Mucosa of rectum (tissue), 2 donors: ENCODE measurements around the gene C1orf226.
"Not testable (repeated sequence)": the region's sequence is repeated elsewhere in the genome, so short reads cannot be mapped to it uniquely, and the experiment has no call there.

Source experiments
- H3K27ac ChIP-seq, 2 donors: one replicate each; pipeline ENCODE4 v1.7.0; 2013; ENCODE audit warnings: inconsistent platforms in 2 of 2, low read depth in 2 of 2, low read length in 2 of 2
- H3K27me3 ChIP-seq, 2 donors: one replicate each; pipeline ENCODE4 v1.7.0; 2013; ENCODE audit warnings: low read length in 2 of 2; ENCODE audit not compliant: control insufficient read depth in 2 of 2, insufficient read depth in 2 of 2
- H3K36me3 ChIP-seq, 2 donors: one replicate each; pipeline ENCODE4 v1.7.0; 2013; ENCODE audit warnings: low read length in 2 of 2; ENCODE audit not compliant: control insufficient read depth in 2 of 2, insufficient read depth in 2 of 2
- H3K4me1 ChIP-seq, 2 donors: one replicate each; pipeline ENCODE4 v1.7.0; 2013; ENCODE audit warnings: low read length in 2 of 2, mild to moderate bottlenecking in 1 of 2; ENCODE audit not compliant: control insufficient read depth in 2 of 2, insufficient read depth in 2 of 2
- H3K4me3 ChIP-seq, 2 donors: one replicate each; pipeline ENCODE4 v1.7.0; 2013; ENCODE audit warnings: low read length in 2 of 2
- H3K9ac ChIP-seq, 2 donors: one replicate each; pipeline ENCODE4 v1.7.0; 2013; ENCODE audit warnings: low read length in 2 of 2, low read depth in 1 of 2, mild to moderate bottlenecking in 1 of 2
- H3K9me3 ChIP-seq, 2 donors: one replicate each; pipeline ENCODE4 v1.7.0; 2013; ENCODE audit warnings: low read length in 2 of 2; ENCODE audit not compliant: control insufficient read depth in 2 of 2
- donor health status: healthy.
- donor health status: Normal muscosa, but diverticular disease.

The C1orf226 gene

DNA sequence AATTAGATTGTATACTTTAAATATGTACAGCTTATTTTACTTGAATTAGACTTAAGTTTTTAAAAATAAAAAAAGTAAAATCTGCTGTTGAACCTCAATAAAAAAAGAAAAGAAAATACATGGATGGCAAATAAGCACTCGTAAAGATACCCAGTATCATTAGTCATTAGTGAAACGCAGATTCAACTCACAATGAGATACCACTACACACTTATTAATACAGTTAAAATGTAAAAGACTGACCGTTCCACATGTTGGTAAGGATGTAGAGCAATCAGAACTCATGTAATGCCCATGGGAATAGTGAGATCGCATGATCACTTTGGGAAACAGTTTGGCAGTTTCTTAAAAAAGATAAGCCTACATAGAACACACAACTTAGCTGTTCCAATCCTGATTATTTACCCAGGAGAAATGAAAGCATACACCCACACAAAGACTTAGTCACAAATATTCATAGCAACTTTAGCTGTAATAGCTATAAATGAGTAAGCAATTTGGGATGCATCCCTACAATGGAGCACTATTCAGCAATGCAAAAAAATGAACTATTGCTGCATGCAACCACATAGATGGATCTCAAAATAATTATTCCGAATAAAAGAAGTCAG, 23.1 kb downstream of the C1orf226 start:
- Histone ChIP-seq H3K9me3 (no peaks in the 10 kb centered on the region), H3K9ac (no peak overlapping the region), H3K4me1 (no peaks in the 10 kb centered on the region), H3K36me3 (no peaks in the 10 kb centered on the region), H3K27me3 (no peaks in the 10 kb centered on the region), H3K4me3 (no peak overlapping the region), H3K27ac (no peak overlapping the region)

DNA sequence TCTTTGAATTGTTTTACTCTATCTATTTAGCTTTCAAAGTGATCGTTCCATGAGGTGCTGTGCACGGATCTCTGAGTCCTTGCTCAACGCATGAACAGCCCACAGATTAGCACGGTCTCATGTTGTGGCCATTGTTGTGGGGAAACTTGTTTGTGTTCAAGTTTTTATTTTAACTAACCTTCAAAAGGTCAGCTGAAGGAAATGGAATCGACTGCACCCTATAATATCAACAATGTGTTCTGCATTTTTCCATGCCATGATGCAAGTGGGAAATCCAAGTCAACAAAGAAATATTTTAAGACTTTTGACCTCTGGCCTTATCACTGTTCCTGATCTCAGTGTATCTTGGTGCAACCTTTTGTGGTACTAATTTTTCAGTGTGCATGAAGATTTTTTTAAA, 24.3 kb downstream of the C1orf226 start:
- Histone ChIP-seq H3K36me3 (no peaks in the 10 kb centered on the region), H3K4me3 (no peak overlapping the region), H3K9me3 (no peaks in the 10 kb centered on the region), H3K4me1 (no peaks in the 10 kb centered on the region), H3K9ac (no peak overlapping the region), H3K27ac (no peak overlapping the region), H3K27me3 (no peaks in the 10 kb centered on the region)

DNA sequence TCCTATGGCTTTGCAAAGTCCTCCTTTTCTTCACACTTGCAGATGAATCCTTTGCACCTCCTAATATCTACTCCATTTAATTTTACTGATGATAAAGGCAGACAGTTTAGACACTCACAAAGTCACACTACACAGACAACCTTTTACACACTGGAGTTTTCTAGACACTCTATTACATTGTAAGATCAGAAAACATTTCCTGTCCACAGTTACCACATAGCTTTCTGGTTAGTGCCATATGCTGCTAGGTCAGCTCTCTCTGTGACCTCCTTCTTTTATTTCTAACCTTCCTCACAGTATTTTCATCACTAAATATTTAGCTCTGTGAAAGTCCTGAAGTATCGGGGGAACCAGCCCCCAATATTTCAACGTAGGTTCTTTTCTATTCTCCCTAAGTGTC, 25.3 kb downstream of the C1orf226 start:
- Histone ChIP-seq H3K9me3 (no peaks in the 10 kb centered on the region), H3K9ac (no peak overlapping the region), H3K27me3 (no peaks in the 10 kb centered on the region), H3K4me1 (no peaks in the 10 kb centered on the region), H3K4me3 (no peak overlapping the region), H3K27ac (no peak overlapping the region), H3K36me3 (no peaks in the 10 kb centered on the region)

DNA sequence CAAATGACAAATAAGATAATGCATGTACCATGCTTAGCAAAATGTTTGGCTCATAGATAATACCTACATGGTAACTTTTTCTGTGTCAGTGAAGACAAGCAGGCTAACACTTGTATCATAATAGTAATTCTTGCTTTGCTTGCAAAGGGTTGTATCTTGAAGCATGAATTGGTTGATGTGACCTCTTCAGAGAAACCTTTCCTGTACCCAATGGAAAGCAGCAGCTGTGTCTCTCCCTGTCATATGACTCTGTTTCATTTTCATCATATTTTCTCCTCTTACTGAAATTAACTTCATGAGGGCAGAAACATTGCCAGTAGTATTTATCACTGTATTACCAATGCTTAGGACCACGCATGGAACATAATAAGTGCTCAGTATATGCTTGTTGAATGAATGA, 26.0 kb downstream of the C1orf226 start:
- H3K27ac ChIP-seq = no peak overlapping the region

DNA sequence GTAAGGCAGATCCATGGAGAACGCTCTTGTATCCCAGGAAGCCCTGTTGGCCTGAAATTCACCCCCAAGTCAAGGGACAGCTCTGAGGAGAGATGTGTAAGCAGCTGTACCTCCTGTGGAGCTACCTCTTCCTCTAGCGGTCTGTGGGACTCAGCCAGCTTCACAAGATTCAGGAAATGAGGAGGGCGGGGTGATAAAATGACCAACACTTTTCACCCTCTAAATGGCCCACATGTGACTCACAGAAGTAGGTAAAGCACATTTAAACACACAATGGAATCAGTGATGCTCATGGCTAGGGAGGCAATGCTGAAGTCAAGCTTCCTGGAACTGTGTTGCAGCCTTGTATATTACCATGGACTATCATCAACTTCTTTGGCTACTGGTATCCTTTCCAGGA, 30.5 kb downstream of the C1orf226 start, which contains the start of gene SH2D1B:
Gene SH2D1B (minus strand): TSS at position 135 of the 400 bp plus-strand sequence. CDS start 120 bp downstream, at position 15.
- Histone ChIP-seq H3K4me3 (no peak within 1 kb of the TSS), H3K9ac (no peak within 1 kb of the TSS), H3K27me3 (no peaks in the 10 kb centered on the region), H3K4me1 (no peaks in the 10 kb centered on the region), H3K36me3 (no peaks in the 10 kb centered on the region), H3K9me3 (no peaks in the 10 kb centered on the region), H3K27ac (no peak within 1 kb of the TSS)

More for the DNA sequence above, 26.0 kb downstream of the C1orf226 start:
- Histone ChIP-seq H3K4me3 (no peak overlapping the region), H3K36me3 (no peaks in the 10 kb centered on the region), H3K27me3 (no peaks in the 10 kb centered on the region), H3K9me3 (no peaks in the 10 kb centered on the region), H3K9ac (no peak overlapping the region), H3K4me1 (no peaks in the 10 kb centered on the region)

DNA sequence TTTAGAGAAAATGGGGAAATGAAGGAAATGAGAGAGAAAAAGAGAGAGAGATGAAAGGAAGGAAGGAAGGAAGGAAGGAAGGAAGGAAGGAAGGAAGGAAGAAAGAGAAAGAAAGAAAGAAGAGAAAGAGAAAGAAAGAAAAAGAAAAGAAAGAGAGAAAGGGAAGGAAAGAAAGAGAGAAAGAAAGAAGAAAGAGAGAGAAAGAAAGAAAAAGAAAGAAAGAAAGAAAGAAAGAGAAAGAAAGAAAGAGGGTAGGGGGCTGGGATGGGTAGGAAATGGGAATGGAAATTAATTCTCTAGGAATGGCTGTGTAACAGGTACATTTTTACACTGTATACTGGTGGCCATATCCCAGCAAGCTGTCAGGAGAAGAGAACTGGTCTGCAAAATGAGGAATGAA, 34.7 kb downstream of the C1orf226 start:
- H3K36me3 ChIP-seq = no peaks in the 10 kb centered on the region
- no peak overlapping the region for H3K27ac ChIP-seq
- H3K9ac ChIP-seq = no peak overlapping the region
- H3K4me1 ChIP-seq = peaks cover 6 to 17% of the 10 kb centered on the region in 2 donors
- no peaks in the 10 kb centered on the region for H3K9me3 ChIP-seq
- no peak overlapping the region for H3K4me3 ChIP-seq
- H3K27me3 ChIP-seq = no peaks in the 10 kb centered on the region

DNA sequence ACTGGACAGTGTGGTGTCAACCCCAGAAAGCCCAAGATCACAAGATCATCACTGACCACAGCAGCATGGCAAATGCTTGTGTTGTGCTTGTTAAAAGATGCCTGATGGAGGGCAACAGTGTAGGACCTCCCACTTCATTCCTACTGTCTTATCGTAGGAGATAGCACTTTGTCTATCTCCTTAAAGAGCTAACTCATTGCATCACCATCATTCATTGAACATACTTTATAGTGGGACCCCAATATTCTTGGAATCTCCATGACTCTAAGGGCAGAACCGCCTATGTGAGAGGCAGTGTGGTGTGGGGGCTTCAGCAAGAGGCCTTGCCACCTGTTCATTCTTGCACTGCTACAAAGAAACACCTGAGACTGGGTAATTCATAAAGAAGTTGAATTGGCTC, 35.4 kb downstream of the C1orf226 start:
- Histone ChIP-seq H3K9me3 (no peaks in the 10 kb centered on the region), H3K27me3 (no peaks in the 10 kb centered on the region), H3K27ac (no peak overlapping the region), H3K9ac (no peak overlapping the region), H3K4me1 (peaks cover 6 to 21% of the 10 kb centered on the region in 2 donors), H3K4me3 (no peak overlapping the region), H3K36me3 (no peaks in the 10 kb centered on the region)

DNA sequence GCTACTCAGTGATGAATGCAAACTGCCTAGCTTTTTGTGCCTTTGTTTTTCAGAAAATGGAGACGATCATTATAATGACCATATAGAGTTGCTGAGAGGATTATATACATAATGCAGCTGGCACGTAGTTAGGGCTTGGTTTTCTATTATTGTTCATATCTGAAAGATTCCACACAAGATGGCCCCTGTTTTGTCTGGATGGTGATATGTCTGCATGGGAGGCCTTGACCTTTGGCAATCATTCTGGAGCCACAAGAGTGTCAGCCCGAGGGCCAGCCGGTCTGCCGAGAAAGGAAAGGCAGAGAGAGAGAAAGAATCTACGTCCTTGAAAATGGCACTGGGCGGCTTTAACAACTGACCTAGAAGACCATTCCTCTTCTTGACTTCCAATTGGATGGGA, 36.1 kb downstream of the C1orf226 start:
- Histone ChIP-seq H3K27ac (no peak overlapping the region), H3K27me3 (no peaks in the 10 kb centered on the region), H3K4me3 (no peak overlapping the region), H3K4me1 (peaks cover 6 to 28% of the 10 kb centered on the region in 2 donors), H3K9me3 (no peaks in the 10 kb centered on the region), H3K9ac (no peak overlapping the region), H3K36me3 (no peaks in the 10 kb centered on the region)

DNA sequence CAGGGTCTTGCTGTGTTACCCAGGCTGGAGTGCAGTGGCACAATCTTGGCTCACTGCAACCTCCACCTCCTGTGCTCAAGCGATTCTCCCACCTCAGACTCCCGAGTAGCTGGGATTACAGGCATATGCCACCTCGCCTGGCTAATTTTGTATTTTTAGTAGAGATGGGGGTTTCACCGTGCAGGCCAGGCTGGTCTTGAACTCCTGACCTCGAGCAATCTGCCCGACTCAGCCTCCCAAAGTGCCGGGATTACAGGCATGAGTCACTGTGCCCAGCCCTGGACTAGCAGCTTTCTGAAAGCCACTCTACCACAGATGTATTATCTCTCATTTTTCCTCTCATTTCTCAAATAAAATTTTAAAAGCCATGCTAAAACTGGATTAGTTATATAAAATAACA, 37.1 kb downstream of the C1orf226 start:
- Histone ChIP-seq H3K4me1 (peaks cover 6 to 28% of the 10 kb centered on the region in 2 donors), H3K27ac (peak overlapping the region; percentile 83 to 86)
- H3K27me3 ChIP-seq, H3K36me3 ChIP-seq, H3K9me3 ChIP-seq, H3K4me3 ChIP-seq, H3K9ac ChIP-seq: not testable (repeated sequence)

DNA sequence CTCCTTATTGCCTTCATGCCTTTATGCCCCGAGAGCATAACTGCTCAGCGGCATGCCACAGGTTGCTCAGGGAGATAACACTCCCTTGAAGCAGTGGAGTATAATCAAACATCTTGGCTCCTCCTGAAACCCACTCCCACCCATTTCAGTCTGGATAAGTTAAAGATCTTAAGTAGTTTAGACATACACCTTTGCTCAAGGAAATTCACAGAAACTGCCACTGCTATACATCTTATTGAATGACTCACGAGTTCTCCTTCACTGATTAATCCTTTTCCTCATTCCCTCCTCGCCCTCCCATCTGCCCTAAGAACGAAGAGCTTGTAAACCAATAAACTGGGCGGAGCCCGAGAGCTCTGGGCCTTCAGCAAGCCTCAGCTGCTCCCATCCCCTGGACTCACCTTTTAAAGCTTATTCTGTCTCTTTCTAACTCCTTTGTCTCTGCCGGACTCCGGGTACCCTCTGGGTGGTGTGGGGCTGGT, 38.0 kb downstream of the C1orf226 start:
- H3K4me1 ChIP-seq = peaks cover 6 to 28% of the 10 kb centered on the region in 2 donors
- H3K9ac ChIP-seq = peak overlapping the region in 1 of 2 donors; percentile 61
- not testable (repeated sequence) for H3K27me3 ChIP-seq, H3K36me3 ChIP-seq, H3K9me3 ChIP-seq
- peak overlapping the region; percentile 83 to 86 for H3K27ac ChIP-seq
- H3K4me3 ChIP-seq = peak overlapping the region; percentile 63 to 67
